NCI-H146 treated with DMSO at 0.1 percent for 48 hours (cell line): ENCODE measurements around the gene UBE2Q2.
"Not testable (repeated sequence)": the region's sequence is repeated elsewhere in the genome, so short reads cannot be mapped to it uniquely, and the experiment has no call there.

Experiments used
- DNase-seq: peaks from one replicate; lab custom pipeline; 2025; ENCODE audit not compliant: unreplicated experiment; lab: John Stamatoyannopoulos, UW

UBE2Q2 gene

DNA sequence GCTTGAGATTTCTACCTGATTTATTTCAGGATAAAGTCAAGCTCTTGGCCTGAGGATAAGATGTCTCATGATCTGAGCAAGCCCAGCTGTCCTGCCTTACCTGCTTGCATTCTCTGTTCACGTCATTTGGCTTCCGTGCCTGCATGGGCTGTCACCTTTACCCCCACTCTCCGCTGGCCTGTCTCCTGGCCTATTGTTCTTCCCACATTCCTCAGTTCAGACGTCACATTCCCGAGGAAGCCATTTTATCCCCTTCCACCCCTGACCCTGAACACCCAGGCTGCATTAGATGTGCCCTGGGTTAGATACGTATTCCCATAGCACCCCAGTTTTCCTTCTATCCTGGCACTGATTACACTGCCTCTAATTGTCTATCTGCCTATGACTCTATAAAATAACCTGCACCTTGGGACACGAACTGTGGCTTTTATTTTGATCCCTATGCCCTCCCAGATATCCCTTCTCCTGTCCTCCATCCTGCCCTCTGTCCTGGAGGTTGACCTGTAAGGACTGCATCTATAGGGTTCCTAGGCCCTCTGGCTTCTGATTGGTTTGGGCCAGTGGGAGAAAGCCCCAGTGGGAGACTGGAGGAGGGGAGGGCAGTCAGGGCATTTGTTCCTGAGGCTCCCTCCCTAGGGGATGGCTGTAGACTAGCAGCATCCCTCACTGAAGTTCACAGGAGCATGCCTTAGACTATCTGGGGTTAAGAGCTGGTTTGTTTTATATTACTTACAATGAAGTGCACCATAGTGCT is 19.2 kb upstream of the UBE2Q2 start:
- DNase-seq, result no peak

GRCh38 chr15:75827691-75828090 is 15.6 kb upstream of the UBE2Q2 start:
- no peak for DNase-seq

DNA sequence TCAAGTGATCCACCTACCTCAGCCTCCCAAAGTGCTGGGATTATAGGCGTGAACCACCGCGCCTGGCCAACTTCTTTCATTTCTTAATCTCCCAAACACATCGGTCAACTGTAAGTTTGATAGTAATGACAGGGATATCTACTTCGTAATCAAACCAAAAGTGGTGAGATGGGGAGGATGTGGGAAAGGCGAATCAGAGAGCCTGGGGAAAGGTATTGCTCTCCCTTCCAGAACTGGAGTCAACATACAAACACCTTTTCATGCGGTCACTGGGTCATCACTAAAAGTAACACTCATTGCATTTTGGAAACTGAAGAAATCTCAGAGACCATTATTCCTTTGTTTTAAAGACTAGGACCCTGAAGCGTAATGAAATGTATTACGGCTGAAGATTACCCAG is 14.8 kb upstream of the UBE2Q2 start:
- no peak for DNase-seq

DNA sequence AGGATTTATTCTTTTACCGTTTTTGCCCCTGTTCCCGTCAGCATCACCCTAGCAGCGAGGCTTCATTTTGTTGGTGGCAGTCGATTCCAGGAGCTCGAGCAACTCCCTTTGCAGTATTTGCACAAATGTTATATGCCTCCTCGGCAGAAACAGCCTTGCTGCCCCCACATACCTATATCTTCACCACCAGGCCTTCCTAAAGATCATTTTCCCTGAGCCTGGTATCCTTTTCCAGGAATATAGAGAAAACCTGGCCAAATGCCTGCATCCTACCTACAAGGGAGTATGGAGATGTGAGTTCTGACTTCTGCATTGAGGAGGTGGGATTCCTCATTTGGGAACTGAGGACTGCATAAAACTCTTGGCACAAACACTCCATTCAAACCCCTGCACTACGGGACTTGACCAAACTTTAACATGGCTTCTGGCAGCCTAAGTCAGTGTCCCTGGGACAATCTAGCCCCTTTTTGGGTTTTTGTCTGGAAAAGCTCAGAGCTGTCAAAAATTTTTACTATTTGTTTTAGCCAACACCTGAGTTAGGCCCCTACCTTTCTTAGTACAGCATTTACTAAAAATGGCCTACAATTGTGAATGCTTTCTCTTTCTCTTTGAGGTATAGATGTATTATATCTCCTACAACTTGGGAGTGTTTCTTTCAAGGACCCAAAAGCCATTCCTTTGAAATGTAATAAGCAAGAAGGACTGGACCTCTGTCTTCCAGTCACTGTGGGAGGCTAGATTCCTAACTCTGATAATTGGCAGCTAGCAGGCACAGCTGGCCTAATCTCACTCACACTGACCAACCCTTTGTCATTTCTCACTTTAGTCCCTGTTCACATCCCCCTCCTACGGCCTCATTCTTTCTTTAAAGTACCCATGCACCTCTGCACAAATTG is 12.1 kb upstream of the UBE2Q2 start:
- DNase-seq, result no peak

- DNase-seq, result no peak
These were observed 11.5 kb upstream of the UBE2Q2 start for GRCh38 chr15:75831806-75832102.

DNA sequence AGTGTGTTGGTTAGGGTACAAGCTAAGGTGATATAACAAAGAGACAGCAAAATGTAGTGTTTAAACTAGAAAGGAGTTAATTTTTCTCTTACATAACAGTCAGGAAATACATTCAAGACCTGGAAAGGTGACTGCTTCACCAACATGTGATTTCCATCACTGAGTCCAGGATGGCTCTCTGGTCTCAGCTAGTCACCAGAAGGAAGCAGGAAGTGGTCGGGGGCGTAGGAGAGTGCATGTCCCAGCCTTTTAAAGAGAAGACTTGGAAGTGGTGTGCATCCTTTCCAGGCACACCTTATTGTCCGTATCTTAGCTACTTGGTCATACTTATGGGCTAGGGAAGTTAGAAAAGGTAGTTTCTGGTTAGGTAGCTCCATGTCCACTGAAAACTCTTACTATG is 11.1 kb upstream of the UBE2Q2 start:
- no peak for DNase-seq

- no peak for DNase-seq
These were observed 9.2 kb upstream of the UBE2Q2 start for GRCh38 chr15:75834021-75834420.

DNA sequence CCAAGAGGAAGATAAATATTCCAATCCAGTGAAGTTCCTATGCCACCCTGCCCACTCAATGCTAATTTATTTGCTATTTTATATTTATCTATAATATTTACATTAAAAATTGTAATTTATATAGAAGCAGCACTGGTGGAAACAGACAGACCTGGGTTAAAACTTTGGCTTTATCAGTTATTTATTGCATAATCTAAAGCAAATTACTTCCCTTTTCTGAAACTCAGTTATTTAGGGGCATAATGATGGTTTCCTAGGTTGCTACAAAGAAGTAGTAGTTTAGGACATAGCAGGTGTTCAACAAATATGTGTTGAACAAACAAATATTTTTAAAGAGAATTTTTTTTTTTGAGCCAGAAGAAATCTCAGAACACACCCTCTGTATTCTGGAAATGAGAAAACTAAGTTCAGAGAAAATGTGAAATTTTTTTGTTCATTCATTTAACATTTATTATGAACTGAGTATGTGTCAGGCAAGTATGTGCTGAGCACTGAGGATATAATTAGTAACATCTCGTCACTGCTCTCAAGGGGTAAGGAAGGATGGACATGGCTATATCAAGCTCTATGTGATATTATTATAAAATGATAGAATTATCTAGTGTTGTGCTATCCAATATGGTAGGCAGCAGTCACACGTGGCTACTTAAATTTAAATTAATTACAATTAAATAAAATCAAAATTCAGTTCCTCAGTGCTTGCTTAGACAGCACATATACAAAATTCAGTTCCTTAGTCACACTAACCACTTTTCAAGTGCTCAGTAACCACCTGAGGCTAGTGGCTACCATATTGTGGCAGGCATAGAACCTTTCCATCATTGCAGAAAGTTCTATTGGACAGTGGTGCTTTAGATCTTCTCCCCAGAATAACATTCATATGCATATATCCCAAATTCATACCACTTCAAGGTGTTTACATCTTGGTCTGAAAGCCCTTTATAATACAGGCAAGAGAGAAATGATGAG is 7.0 kb upstream of the UBE2Q2 start:
- DNase-seq, result no peak

DNA sequence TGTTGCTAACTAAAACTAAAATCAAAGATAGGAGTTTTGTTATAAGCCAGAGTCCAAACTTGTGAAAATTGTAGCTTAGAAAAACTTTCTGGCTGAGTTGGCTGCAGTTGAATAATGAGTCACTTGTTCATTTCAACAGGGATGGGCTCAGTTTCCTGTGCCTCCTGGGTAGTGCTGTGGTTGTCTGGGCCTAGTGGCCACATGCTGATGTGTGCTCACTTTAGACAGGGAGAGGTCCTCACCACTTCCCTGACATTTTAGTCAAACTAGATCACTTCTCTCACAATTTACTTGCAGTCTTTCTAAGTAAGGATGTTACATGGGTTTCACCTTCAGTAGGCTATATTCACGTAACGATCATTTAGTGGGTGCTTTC is 6.3 kb upstream of the UBE2Q2 start:
- no peak for DNase-seq

- no peak for DNase-seq
These were observed 2.6 kb upstream of the UBE2Q2 start for GRCh38 chr15:75840659-75841058.

- DNase-seq, result no peak
These were observed 1.6 kb upstream of the UBE2Q2 start for GRCh38 chr15:75841626-75842025.

GRCh38 chr15:75843678-75844581 is 683 bp downstream of the UBE2Q2 start:
- DNase-seq, result peak; percentile 21

- DNase-seq, result no peak
These were observed 1.5 kb downstream of the UBE2Q2 start for GRCh38 chr15:75844629-75845335.

DNA sequence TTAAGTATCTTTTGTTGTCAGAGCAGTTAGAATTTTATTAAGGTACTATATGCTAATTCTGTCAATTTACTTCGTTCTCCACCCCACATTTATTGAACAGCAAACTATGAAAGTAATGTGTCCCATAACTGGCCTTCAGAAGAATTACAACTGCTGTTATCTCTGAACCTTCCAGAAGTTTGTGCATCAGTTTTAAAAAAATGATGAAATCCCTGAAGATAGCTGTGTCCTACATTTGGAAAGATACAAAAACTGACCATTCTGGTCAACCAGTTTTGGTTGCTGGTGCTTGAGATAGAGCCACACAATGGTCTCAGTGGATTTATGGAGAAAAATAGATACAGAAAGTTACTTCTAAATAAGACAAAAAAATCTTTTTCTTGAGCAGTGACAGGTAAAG is 5.9 kb downstream of the UBE2Q2 start:
- DNase-seq, result no peak

DNA sequence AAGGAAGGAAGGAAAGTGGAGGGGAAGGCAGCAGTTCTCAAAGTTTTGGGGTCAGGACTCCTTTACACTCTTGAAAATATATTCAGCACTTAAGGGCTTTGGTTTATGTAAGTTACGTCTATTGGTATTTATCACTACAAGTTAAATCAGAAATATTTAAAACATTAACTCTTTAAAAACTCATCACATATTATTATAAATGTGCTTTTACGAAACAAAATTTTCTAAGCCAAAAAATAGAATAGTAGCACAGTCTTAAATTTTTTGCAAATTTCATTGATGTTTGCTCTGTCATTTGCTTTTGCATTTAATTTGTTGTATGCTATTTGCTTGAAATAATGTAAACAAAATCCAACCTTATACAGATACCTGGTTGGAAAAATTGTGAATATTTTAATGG is 7.5 kb downstream of the UBE2Q2 start:
- no peak for DNase-seq

DNA sequence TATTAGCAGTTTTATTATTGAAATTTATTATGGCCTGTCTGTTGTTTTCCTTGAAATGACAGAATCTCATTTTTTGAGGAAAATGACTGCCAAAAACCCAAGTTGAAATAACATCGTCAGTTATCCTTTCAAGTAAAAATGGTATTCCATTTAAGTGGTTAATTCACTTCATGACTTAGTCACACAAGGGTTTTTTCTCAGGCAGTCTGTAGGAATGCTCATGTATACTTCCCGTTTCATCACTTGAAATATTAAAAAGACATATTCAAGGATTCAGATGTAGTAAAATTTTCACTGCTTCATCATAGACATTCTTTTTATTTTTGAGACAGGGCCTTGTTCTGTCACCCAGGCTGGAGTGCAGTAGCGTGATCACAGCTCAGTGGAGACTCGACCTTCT is 8.3 kb downstream of the UBE2Q2 start:
- DNase-seq, result not testable (repeated sequence)

GRCh38 chr15:75857886-75858285 is 14.6 kb downstream of the UBE2Q2 start:
- no peak for DNase-seq

DNA sequence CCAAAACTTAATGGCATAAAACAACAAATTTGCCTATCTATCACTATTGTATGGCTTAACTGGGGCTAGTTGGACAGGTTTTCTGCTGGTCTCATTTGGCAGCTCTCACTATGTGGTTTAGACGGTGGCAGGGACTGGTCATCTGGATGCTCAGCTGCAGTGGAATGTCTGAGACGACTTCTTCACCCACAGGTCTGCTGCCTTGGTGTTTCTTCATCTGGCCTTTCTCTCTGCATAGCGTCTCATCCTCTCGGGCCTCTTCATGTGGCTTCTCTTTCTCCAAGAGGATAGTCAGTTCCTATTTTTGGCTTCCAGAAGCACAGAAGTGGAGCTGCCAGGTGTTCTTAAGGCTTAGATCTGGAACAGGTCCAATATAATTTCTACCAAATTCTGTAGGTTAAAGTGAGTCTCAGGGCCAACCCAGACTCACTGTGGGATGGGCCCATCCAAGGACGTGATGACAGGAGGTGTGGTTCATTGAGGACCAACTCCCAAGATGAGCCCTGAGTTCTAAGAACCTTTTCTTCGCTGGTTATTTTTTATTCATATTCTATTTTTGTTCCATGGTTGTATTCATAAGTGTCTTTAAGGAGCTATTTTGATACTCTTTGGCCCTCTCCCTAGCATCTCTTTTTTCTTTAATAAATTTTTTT is 18.6 kb downstream of the UBE2Q2 start:
- DNase-seq, result no peak

DNA sequence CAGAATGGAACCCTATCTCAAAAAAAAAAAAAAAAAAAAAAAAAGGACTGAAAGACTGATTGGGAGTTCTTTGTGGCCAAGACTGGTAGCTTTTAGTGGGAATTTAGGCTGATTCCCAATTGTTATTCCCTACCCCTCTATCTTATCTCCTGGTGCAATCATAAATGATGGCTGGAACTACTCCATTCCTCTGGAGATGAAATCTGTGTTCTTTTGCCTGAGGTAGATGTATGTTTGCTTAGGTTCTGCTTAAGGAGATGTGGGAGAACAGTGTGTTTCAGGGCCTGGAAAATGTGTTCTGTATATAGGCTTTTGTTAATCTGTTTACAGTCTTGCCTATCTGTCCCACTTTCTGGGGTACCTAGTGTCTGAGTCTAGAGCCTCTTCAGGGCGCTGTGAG is 19.5 kb downstream of the UBE2Q2 start:
- no peak for DNase-seq
